A673 (cell line): ENCODE data around the gene S100A5. TPM values are rescaled to one million over a fixed set of nuclear protein-coding genes. Genes with fewer than 3 reads are reported as not detected.

Source experiments
- BruUV-seq: library from RNA; stranded (reverse); fragments of 400-500 nt; replicated peaks from 2 replicates; lab custom pipeline; 2021; lab: Mats Ljungman, UMichigan
- CTCF ChIA-PET: fragments of 300-600 bp; sonication (Branson Sonifier 250); formaldehyde crosslinking; loops from one replicate; lab custom pipeline; 2022; ENCODE audit warnings: antibody characterized with exemption; lab: Charles Lee
- POLR2A ChIA-PET: fragments of 300-600 bp; sonication (Branson Sonifier 250); formaldehyde crosslinking; loops from one replicate; lab custom pipeline; 2022; ENCODE audit warnings: antibody characterized with exemption; ENCODE audit not compliant: low non-redundant PET; lab: Charles Lee
- DNase-seq: peaks from one replicate; pipeline ENCODE4 v3.0.0-alpha.2; 2015; ENCODE audit warnings: low spot score
- H3K27ac ChIP-seq: fragments of 200-600 bp; sonication (generic); 2 replicates; pipeline ENCODE4 v1.5.1; 2016; ENCODE audit warnings: mixed run types, low read depth, mild to moderate bottlenecking, mixed read lengths, antibody characterized with exemption, low read length; ENCODE audit not compliant: poor library complexity, severe bottlenecking
- H3K27me3 ChIP-seq: fragments of 200-600 bp; sonication (generic); replicated peaks from 2 replicates; pipeline ENCODE4 v1.6.1; 2017; ENCODE audit warnings: mixed run types, low read depth, mild to moderate bottlenecking, mixed read lengths, antibody characterized with exemption, low read length; ENCODE audit not compliant: insufficient read depth, poor library complexity
- H3K36me3 ChIP-seq: fragments of 200-600 bp; sonication (generic); 2 replicates; pipeline ENCODE4 v1.6.1; 2016; ENCODE audit warnings: mixed run types, mild to moderate bottlenecking, mixed read lengths, antibody characterized with exemption, low read length; ENCODE audit not compliant: insufficient read depth, poor library complexity, severe bottlenecking
- H3K4me1 ChIP-seq: fragments of 200-600 bp; sonication (generic); 2 replicates; pipeline ENCODE4 v1.6.1; 2017; ENCODE audit warnings: mixed run types, mild to moderate bottlenecking, mixed read lengths, antibody characterized with exemption, low read length; ENCODE audit not compliant: insufficient read depth, poor library complexity, severe bottlenecking
- H3K4me3 ChIP-seq: fragments of 200-600 bp; sonication (generic); 2 replicates; pipeline ENCODE4 v1.5.1; 2016; ENCODE audit warnings: low read depth, mixed run types, mild to moderate bottlenecking, mixed read lengths, low read length; ENCODE audit not compliant: poor library complexity, severe bottlenecking
- H3K9me3 ChIP-seq: fragments of 200-600 bp; sonication (generic); 2 replicates; pipeline ENCODE4 v1.6.1; 2016; ENCODE audit warnings: mixed run types, low read depth, mild to moderate bottlenecking, mixed read lengths, antibody characterized with exemption, low read length; ENCODE audit not compliant: poor library complexity, severe bottlenecking
- CTCF ChIP-seq: fragments of 300-800, 200-600 bp; sonication (generic); conservative IDR thresholded peaks from 2 replicates; pipeline ENCODE4 v1.5.1; 2017; ENCODE audit warnings: low read depth, mild to moderate bottlenecking, antibody characterized with exemption, low read length, moderate library complexity, mixed read lengths
- EZH2 ChIP-seq: fragments of 200-600 bp; sonication (generic); IDR thresholded peaks from 2 replicates; pipeline ENCODE4 v1.6.1; 2017; ENCODE audit warnings: borderline replicate concordance, low read depth, mild to moderate bottlenecking, mixed read lengths, antibody characterized with exemption, low read length; ENCODE audit not compliant: poor library complexity, severe bottlenecking
- intact Hi-C: fragments of 100-400 bp; cut with micrococcal nuclease; formaldehyde crosslinking; loops from one replicate; pipeline ENCODE4 v1.10.0; 2022; ENCODE audit not compliant: unreplicated experiment
- total RNA-seq: library from RNA; stranded (reverse); gene quantifications from 2 replicates; pipeline ENCODE4 v1.2.3, GENCODE V29; 2021

The S100A5 gene
- total RNA-seq, 1 experiment from 2014 or later, result not detected

GRCh38 chr1:153490272-153491051, 50.3 kb downstream of the S100A5 start:
- Histone ChIP-seq H3K4me1 (peaks cover 16% of the 10 kb centered on the region), H3K9me3 (no peaks in the 10 kb centered on the region), H3K27me3 (no peaks in the 10 kb centered on the region), H3K27ac (peak overlapping the region; percentile 18), H3K36me3 (no peaks in the 10 kb centered on the region), H3K4me3 (no peak overlapping the region)
- intact Hi-C loops, result no loop called here
- TF ChIP-seq CTCF, result no peak; the same call in 1 of the 2 replicates
- TF ChIP-seq EZH2, result no peak
- ChIA-PET POLR2A (no interaction called here), CTCF (no interaction called here)
- DNase-seq, result peak; percentile 85
- BruUV-seq, result no TSS peak

GRCh38 chr1:153488731-153489130, 52.0 kb downstream of the S100A5 start:
- ChIA-PET POLR2A (no interaction called here), CTCF (interaction anchor here (0.6 kb wide), 2 partner anchors 137 to 948 kb away, joined by 3 read pairs; no protein-coding TSS in a partner anchor)
- Histone ChIP-seq H3K4me1 (peaks cover 20% of the 10 kb centered on the region), H3K36me3 (no peaks in the 10 kb centered on the region), H3K27me3 (no peaks in the 10 kb centered on the region), H3K9me3 (no peaks in the 10 kb centered on the region), H3K27ac (no peak overlapping the region), H3K4me3 (no peak overlapping the region)
- intact Hi-C loops, result no loop called here
- no peak for DNase-seq
- TF ChIP-seq EZH2 (no peak), CTCF (no peak)
- BruUV-seq, result no TSS peak

GRCh38 chr1:153487707-153488106, 53.0 kb downstream of the S100A5 start:
- TF ChIP-seq CTCF (no peak), EZH2 (no peak)
- no TSS peak for BruUV-seq
- no peaks in the 10 kb centered on the region for H3K9me3 ChIP-seq
- POLR2A ChIA-PET, result interaction anchor here (0.7 kb wide), 1 partner anchor 746 kb away, joined by 5 read pairs; no protein-coding TSS in a partner anchor
- H3K4me3 ChIP-seq, result no peak overlapping the region
- H3K27ac ChIP-seq, result no peak overlapping the region
- H3K27me3 ChIP-seq, result no peaks in the 10 kb centered on the region
- CTCF ChIA-PET, result interaction anchor here (0.6 kb wide), 1 partner anchor 1529 kb away, joined by 3 read pairs; no protein-coding TSS in a partner anchor
- H3K36me3 ChIP-seq, result no peaks in the 10 kb centered on the region
- DNase-seq, result no peak
- intact Hi-C loops, result no loop called here
- peaks cover 20% of the 10 kb centered on the region for H3K4me1 ChIP-seq

Other genes with a start within 250 kb of the S100A5 start
- gene PGLYRP3, start 228.0 kb downstream of the S100A5 start, total RNA-seq, result not detected in 2 replicates
- not detected in 2 replicates for gene PGLYRP4, start 192.1 kb downstream of the S100A5 start, total RNA-seq
- gene S100A9, start 183.1 kb downstream of the S100A5 start, total RNA-seq, result not detected in 2 replicates
- not detected in 2 replicates for gene S100A12, start 165.3 kb downstream of the S100A5 start, total RNA-seq
- gene S100A8, start 149.9 kb downstream of the S100A5 start, total RNA-seq, result not detected in 2 replicates
- gene S100A7A, start 124.4 kb downstream of the S100A5 start, total RNA-seq, result not detected in 2 replicates
- not detected in 2 replicates for gene S100A7, start 80.3 kb downstream of the S100A5 start, total RNA-seq
- 73.6 and 106 TPM in 2 replicates for gene S100A6, start 4.9 kb downstream of the S100A5 start, total RNA-seq
- gene S100A4, start 4.9 kb upstream of the S100A5 start, total RNA-seq, result 17.8 and 20.0 TPM in 2 replicates
- 0.61 and 0.99 TPM in 2 replicates for gene S100A3, start 8.3 kb upstream of the S100A5 start, total RNA-seq
- gene S100A2, start 24.9 kb upstream of the S100A5 start, total RNA-seq, result 2.4 and 4.5 TPM in 2 replicates
- 0.43 TPM in 1 of 2 replicates, not detected in the other for gene S100A16, start 72.2 kb upstream of the S100A5 start, total RNA-seq
- not detected in 2 replicates for gene S100A14, start 75.4 kb upstream of the S100A5 start, total RNA-seq
- gene S100A13, start 86.6 kb upstream of the S100A5 start, total RNA-seq, result 11.0 and 18.0 TPM in 2 replicates
- gene S100A1, start 87.5 kb upstream of the S100A5 start, total RNA-seq, result 0.72 TPM in 1 of 2 replicates, not detected in the other
- 99.8 and 101 TPM in 2 replicates for gene CHTOP, start 93.1 kb upstream of the S100A5 start, total RNA-seq
- 47.4 and 55.9 TPM in 2 replicates for gene SNAPIN, start 117.8 kb upstream of the S100A5 start, total RNA-seq
- gene ILF2, start 130.1 kb upstream of the S100A5 start, total RNA-seq, result 391 and 420 TPM in 2 replicates
- gene NPR1, start 137.8 kb upstream of the S100A5 start, total RNA-seq, result 0.87 and 1.1 TPM in 2 replicates
- gene INTS3, start 187.1 kb upstream of the S100A5 start, total RNA-seq, result 56.7 and 58.0 TPM in 2 replicates
- gene SLC27A3, start 234.5 kb upstream of the S100A5 start, total RNA-seq, result 5.0 and 5.7 TPM in 2 replicates